Measurements from ENCODE around the gene PTCH1. TPM values are rescaled to one million over a fixed set of nuclear protein-coding genes. Genes with fewer than 3 reads are reported as not detected.

Gene PTCH1
- total RNA-seq, 1 experiment from 2014 or later: 33.4 TPM

- peaks cover 18% of the 10 kb centered on the region for H3K4me1 ChIP-seq (replicated peaks; ENCODE audit: insufficient read depth)
- H3K79me2 ChIP-seq (ENCODE audit: low read depth): peaks cover 33% of the 10 kb centered on the region
- intact Hi-C loops (cut with micrococcal nuclease; ENCODE audit: unreplicated experiment): loop anchor here (2.0 to 10.0 kb wide), 3 partner anchors 80 to 1118 kb away; partner anchors contain the start of gene ERCC6L2
- H3K9me2 ChIP-seq (ENCODE audit: insufficient read depth): no peaks in the 10 kb centered on the region
- H2AFZ ChIP-seq: peak overlapping the region; percentile 86
- no peaks in the 10 kb centered on the region for H3K9me3 ChIP-seq (ENCODE audit: insufficient read depth, low read depth)
- TF ChIP-seq EZH2 (IDR thresholded peaks at IDR 0.05; ENCODE audit: low read depth) (no peak), CTCF (conservative IDR thresholded peaks at IDR 0.05) (no peak)
- H3K27me3 ChIP-seq (ENCODE audit: insufficient read depth, low read depth): no peaks in the 10 kb centered on the region
- TSS peak; percentile 18 for BruUV-seq (replicated peaks)
- H3K4me3 ChIP-seq: peak overlapping the region; percentile 98
- H3K36me3 ChIP-seq (ENCODE audit: low read depth): no peaks in the 10 kb centered on the region
- H3K4me2 ChIP-seq: peak overlapping the region; percentile 79
- peaks cover 21% of the 10 kb centered on the region; the same call in 1 of the 2 replicates for H3F3A ChIP-seq (ENCODE audit: insufficient read depth, low read depth)
- CTCF ChIA-PET: no interaction called here
- H4K20me1 ChIP-seq (ENCODE audit: insufficient read depth): no peaks in the 10 kb centered on the region
- peak in 1 of 2 experiments; percentile 62 for DNase-seq
- POLR2A ChIA-PET (ENCODE audit: unreplicated experiment): no interaction called here
- peak overlapping the region; percentile 28 for H3K27ac ChIP-seq
Observed at GRCh38 chr9:95506678-95507463, 9.9 kb downstream of the PTCH1 start.

- TF ChIP-seq EZH2 (IDR thresholded peaks at IDR 0.05; ENCODE audit: low read depth): no peak
- TF ChIP-seq CTCF (conservative IDR thresholded peaks at IDR 0.05): no peak
- peak overlapping the region; percentile 86 for H2AFZ ChIP-seq
- peak overlapping the region; percentile 28; the same call in 1 of the 2 replicates for H3K27ac ChIP-seq
- peaks cover 16% of the 10 kb centered on the region for H3K4me1 ChIP-seq (replicated peaks; ENCODE audit: insufficient read depth)
- no peaks in the 10 kb centered on the region for H3K27me3 ChIP-seq (ENCODE audit: insufficient read depth, low read depth)
- no peaks in the 10 kb centered on the region for H3K36me3 ChIP-seq (ENCODE audit: low read depth)
- no peaks in the 10 kb centered on the region for H3K9me2 ChIP-seq (ENCODE audit: insufficient read depth)
- BruUV-seq (replicated peaks): TSS peak; percentile 43
- ChIA-PET POLR2A (ENCODE audit: unreplicated experiment) (no interaction called here), CTCF (no interaction called here)
- peak in 1 of 2 experiments; percentile 34 for DNase-seq
- intact Hi-C loops (cut with micrococcal nuclease; ENCODE audit: unreplicated experiment): loop anchor here (2.0 to 10.0 kb wide), 3 partner anchors 80 to 1118 kb away; partner anchors contain the start of gene ERCC6L2
- H3K9me3 ChIP-seq (ENCODE audit: insufficient read depth, low read depth): no peaks in the 10 kb centered on the region
- peaks cover 16% of the 10 kb centered on the region; the same call in 1 of the 2 replicates for H3F3A ChIP-seq (ENCODE audit: insufficient read depth, low read depth)
- peak overlapping the region; percentile 79 for H3K4me2 ChIP-seq
- peak overlapping the region; percentile 98 for H3K4me3 ChIP-seq
- no peaks in the 10 kb centered on the region for H4K20me1 ChIP-seq (ENCODE audit: insufficient read depth)
- H3K79me2 ChIP-seq (ENCODE audit: low read depth): peaks cover 30% of the 10 kb centered on the region
Observed at GRCh38 chr9:95506428-95506677, 10.4 kb downstream of the PTCH1 start.

- Histone ChIP-seq H3K4me2 (peak overlapping the region; percentile 79), H3K36me3 (ENCODE audit: low read depth) (no peaks in the 10 kb centered on the region), H3K9me2 (ENCODE audit: insufficient read depth) (no peaks in the 10 kb centered on the region), H3K79me2 (ENCODE audit: low read depth) (peaks cover 30% of the 10 kb centered on the region), H3K27ac (peak overlapping the region; percentile 28; the same call in 1 of the 2 replicates), H3K27me3 (ENCODE audit: insufficient read depth, low read depth) (no peaks in the 10 kb centered on the region), H4K20me1 (ENCODE audit: insufficient read depth) (no peaks in the 10 kb centered on the region), H3F3A (ENCODE audit: insufficient read depth, low read depth) (peaks cover 14% of the 10 kb centered on the region; the same call in 1 of the 2 replicates), H3K9me3 (ENCODE audit: insufficient read depth, low read depth) (no peaks in the 10 kb centered on the region), H3K4me3 (peak overlapping the region; percentile 98), H3K4me1 (replicated peaks; ENCODE audit: insufficient read depth) (peaks cover 16% of the 10 kb centered on the region), H2AFZ (peak overlapping the region; percentile 86)
- no TSS peak for BruUV-seq (replicated peaks)
- POLR2A ChIA-PET (ENCODE audit: unreplicated experiment): no interaction called here
- peak; percentile 35 to 68 for DNase-seq
- TF ChIP-seq EZH2 (IDR thresholded peaks at IDR 0.05; ENCODE audit: low read depth) (no peak), CTCF (conservative IDR thresholded peaks at IDR 0.05) (no peak)
- intact Hi-C loops (cut with micrococcal nuclease; ENCODE audit: unreplicated experiment): loop anchor here (2.0 to 10.0 kb wide), 3 partner anchors 79 to 1119 kb away; partner anchors contain the start of gene ERCC6L2
- CTCF ChIA-PET: no interaction called here
Observed at GRCh38 chr9:95505717-95506427, 10.9 kb downstream of the PTCH1 start.

Data from PC-9 (cell line).